DMS153 treated with DMSO at 0.1 percent for 48 hours (cell line): ENCODE measurements around the gene SLC37A1.

Experiments
- DNase-seq: peaks from one replicate; lab custom pipeline; 2025; ENCODE audit not compliant: unreplicated experiment; lab: John Stamatoyannopoulos, UW

The SLC37A1 gene

DNA sequence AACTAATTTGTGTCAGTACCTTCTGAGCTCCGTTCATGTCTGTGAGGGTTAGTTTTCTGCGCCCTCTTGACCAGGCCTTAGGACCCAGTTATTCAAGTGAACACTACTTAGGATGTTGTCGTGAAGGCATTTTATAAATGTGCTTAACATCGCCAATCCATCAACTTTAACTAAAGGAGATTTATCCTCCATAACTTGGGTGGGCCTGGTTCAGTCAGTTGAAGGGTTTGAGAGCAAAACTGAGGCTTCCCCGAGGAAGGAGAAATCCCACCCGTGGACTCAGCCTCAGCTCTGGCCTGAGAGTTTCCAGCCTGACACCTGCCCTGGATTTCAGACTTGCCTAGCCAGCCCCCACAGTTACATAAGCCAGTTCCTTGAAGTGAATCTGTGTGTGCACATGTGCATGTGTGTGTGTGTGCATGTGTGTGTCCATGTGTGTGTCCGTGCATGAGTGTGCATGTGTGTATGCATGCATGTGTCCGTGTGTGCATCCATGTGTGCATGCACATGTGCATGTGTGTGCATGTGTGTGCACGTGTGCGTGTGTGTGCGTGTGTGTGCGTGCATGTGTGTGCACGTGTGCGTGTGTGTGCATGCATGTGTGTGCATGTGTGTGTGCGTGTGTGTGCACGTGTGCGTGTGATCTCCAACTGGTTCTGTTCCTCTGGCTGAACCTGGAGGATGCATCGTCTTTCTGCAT, 77.7 kb downstream of the SLC37A1 start:
- DNase-seq: no peak

DNA sequence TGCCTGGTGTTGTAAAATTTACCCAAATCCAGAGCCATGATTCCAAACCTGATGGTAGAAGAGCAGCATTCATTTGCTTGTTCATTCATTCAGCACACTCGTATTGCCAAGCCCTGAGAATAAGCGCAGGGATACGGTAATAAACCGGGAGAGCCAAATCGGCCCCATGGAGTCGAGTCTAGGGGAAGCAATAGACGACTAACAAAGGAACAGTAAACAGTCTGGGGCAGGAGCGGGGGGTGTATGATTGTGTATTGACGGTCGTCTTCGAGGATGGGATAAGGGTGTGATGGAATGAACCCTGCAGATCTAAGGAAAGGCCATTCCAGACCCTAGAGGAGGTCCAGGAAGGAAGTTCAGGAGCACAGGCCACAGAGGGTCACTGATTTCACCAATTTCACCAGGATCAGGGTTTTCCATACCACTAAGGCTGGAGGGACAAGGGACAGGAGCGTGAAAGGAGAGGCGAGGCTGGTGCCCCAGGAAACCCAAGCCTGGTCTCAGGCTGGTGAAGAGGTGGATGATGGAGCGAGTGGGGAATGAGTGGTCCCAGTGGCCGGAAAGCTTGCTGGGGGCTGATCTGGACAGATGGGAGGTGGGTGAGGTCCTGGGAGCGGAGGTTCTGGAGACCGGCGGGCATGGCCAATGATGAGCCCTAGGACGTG, 78.6 kb downstream of the SLC37A1 start:
- no peak for DNase-seq

DNA sequence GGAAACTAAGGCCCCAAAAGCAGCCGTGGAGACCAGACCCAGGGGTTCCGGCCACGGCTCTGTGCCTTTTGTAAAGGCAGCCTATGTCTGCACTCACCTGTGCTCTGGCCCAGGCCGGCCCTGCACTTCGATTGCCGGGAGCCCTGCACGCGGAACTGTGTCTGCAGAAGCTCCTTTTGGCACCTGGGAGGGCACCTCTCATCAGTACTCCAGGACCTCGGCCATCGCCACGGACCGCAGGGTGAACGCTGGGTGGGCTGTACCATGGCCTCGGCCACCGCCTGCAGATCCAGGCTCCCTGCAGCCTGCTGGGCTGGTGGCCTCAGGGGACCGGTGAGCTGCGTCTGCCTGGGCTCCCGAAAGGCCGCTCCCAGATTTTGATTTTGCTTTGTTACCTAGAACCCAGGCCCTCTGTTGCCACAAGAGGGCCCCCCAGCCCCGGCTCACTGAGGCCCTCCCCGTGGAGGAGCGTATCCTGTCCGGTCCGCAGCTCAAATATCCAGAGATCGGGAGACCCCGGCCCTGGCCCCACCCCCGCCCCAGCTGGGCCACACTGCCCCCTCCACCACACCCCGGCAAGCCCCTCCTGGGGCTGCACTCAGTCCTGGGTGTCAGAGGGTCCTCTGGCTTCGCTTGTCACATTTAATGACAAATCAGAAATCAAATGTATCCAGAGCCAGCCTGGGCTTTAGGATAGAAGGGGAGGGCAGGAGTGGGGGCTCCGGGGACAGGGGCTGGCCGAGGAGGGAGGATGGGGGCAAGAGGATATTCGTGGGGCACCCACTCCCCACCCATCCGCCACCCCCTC, 79.6 kb downstream of the SLC37A1 start:
- DNase-seq: peak; percentile 69

DNA sequence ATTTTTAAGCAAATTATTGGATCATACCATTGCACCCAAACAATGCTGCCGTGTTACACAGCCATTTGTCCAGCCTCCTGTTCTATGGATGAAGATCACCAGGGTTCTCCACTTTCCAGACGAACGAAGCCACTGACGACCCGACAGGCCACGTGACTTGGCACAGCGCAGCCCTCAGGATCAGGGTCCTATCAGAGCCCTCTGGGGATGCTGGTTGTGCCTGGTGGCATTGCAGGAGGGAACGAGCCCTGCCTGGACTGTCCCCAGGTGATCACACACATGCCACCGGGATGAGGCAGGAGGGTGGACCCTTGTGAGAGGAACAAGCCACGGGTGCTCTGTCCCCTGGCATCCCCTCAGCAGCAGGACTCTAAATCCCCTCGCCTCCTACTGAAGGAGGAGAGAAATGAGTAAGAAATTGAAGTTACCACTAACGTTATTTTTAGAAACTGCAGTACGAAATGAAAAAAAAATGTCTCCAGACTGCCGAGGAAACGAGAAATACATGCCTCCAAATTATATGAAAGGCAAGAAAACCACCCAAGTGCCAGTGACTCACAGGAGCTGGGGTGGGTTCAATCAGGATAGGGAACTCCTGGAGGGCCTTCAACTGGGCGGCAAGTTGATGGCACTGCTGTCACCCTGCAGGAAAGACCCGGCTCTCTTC, 81.1 kb downstream of the SLC37A1 start:
- DNase-seq: no peak

DNA sequence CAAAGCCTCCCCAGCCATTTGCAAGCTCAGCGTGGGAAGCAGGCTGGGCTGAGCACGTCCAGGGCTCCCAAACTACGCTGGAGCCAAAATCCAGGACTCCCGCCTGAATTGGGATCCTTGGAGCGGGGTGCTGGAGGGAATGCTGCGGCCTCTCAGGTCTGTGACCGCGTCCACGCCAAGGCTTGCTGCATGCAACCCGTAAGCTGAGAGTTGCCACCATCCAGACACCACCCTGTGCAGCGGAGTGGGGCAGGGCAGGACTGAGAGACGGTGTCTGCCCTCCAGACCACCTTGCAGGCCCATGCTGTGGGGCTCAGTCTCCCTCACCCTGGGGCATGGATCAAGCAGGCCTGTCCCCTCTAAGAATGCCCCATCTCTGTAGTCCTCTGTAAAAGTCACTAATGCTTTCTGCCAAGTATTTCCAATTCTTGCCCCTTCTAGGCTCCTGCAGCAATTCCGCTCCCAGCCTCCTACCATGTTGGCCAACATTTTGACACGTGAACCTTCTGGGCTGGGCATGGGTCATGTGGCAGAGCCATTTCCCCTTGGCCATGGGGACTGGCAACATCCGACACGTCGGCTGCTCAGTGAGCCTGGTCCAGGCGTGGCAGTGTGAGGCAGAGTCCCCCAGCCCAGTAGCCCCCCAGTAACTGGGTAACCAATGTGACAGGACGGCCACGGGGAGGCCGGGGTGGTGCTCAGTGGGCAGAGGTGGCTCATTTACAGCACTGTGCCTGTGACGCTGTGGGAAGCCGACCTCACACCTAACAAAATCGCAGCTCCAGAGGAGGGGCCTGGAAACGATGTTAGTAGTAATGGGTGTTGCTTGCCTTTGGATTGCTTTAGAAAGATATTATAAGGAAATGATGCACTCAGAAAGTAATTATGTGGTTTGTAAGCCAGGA, 81.9 kb downstream of the SLC37A1 start:
- DNase-seq: no peak

DNA sequence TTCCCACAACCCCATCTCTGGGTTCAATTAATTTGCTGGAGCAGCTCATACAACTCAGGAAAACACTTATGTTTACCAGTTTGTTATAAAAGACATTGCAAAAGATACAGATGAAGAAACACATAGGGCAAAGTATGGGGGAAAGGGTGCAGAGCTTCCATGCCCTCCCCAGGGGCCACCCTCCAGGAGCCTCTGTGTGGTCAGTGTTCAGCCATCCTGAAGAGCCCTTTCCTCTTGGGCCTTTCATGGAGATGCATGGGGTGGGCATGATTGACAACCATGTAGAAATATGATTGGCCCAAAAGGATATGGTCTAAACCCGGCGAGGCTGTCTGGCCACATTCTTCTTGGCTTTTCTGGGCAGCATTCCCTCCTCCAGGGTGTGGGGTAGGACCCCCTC, 83.0 kb downstream of the SLC37A1 start:
- no peak for DNase-seq

DNA sequence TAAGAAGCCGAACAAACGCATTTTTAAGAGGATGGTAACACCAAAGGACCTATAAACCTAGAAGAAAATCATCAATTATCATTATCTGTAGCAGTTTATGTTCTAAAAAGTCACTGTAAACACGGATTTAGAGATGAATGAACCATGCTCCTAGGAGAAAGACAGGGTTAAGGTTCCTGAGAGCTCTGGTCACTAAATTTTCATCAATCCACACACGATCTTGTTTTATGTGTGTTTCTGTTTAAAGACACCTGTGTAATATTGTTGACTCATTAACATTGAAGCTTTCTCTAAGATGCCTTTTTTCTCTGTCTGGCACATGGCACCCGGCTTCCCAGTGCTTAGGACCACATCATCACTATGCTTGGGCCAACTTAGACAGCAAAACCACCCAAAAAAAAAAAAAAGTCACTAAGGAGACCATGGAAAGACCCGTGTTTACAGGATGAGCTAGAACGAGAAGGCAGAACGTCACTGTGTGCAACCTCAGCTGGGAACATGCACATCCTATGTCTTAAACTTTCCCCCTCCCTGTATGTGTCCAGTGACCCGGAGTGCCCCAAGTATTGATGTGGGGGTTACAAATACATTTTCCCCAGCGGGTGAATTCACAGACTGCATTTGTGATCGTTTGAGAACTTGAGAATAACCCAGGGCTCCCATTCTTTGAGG, 84.0 kb downstream of the SLC37A1 start:
- no peak for DNase-seq

DNA sequence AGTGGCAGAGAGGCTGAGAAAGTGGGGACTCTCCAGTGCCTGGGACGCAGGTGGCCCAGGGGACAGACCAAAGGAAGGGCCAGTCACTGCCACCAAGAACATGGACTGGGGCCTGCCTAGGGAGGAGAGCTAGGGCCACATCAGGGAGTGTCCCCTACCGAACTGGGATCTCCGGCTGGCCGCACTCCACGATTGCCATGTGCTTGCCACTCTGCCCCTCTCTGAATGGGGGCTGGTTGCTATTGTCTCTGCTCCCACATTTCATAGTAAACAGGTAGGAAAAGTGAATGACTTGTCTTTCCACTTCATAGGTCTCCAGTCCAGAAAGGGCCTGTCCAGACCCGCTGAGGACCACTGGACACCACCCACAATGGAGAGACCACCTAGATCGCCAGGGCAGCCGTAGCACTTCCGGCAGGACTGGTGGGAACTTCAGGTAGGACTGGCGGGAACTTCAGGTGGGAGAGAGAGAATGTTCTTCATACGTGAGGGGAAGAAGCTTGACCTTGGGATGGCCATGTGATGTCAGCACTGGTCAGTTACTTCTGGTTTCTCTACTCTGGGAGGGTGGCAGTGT, 84.6 kb downstream of the SLC37A1 start:
- DNase-seq: no peak

DNA sequence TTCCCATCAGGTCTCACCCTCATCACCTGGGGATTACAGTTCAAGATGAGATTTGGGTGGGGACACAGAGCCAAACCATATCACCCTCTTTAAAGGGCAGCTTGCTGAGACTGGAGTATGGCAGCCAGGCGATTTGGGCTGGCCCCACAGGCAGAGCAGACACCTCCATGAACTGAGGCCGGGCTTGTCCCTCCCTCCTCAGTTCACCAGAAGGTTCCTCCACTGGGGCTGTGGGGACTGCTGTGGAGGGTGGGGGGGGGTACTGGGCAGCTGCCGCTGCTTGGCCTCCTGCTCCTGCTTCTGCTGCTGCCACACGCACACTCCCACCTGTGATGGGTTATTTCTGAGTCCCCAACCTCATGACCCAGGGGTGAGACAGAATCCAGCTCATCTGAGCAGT, 85.8 kb downstream of the SLC37A1 start:
- no peak for DNase-seq

DNA sequence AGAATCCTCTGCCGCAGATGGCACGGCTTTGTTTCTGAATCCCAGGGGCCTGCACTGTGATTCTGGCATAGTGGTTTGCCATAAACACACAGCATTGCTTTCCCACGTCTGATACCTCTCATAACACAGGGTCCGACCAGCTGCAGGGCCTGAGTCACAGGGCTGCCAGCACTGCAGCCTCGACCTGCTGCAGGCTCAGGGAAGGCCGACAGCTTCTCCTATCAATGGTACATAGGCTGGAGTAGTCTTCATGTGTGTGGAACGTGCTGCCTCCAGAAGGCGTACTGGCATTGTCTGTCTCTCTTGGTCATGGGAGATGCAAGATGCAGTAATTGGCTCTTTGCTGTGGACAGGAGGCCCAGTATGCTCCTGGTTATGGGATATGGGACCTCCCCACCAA, 86.3 kb downstream of the SLC37A1 start:
- no peak for DNase-seq

DNA sequence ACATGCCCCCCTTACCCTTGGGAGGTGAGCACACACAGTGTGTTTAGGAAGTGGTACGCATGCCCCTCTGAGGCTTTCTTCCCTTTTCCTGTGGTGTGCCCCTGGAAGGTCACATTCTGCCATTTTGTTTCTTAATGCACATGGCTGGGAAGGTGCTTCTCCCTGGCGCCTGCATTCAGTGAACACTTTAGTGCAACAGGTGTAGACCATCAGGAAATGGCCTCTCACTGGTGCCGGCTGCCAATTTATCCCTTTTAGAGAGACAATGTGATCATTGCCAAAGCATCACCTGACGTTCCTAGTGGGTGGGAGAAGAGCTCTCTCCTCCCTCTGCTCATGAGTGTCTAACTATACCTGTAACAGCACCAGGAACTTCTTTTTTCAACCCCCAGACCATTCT, 88.0 kb downstream of the SLC37A1 start:
- no peak for DNase-seq

DNA sequence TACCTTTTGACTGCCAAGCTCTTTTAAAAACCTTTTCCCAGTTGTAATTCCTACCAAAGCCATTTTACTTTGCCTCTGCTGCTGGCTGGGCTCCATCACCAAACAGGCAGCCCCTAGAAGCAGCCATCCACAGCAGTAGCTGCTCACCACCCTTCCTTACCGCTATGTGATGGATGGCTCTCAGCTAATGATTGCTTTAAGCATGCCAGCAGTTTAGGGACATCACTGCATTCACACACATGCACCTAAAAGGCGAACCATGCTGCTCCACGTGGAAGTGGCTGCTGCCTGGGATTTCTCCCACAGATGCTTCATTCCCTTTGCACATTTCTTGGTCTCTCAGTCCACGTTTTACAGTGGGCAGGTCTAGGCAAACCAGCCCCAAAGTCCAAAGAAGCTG, 93.5 kb downstream of the SLC37A1 start:
- DNase-seq: no peak

DNA sequence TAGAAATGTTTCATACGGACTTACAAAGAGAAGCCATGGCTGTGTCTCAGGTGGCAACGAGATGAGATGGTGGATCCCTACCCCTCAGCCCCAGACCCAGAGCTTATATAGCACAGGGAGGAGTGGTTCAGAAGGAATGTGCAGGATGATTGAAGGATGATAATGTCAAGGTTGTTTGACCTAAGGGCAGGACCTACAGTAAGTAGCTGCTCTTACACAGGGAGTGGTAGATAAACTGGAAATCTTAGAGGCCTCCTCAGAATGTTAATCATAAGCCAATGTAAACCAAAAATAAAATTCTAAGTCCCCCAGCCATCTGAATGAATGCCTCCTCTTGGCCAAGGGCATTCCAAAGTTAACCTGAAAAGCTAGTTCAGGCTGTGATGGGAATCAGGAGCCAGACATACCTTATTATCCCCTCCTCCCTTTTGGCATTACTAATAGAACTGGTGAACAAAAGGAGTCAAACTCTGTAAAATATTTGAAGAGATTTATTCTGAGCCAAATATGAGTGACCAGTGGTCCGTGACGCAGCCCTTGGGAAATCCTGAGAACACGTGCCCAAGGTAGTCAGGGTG, 94.0 kb downstream of the SLC37A1 start:
- DNase-seq: no peak

DNA sequence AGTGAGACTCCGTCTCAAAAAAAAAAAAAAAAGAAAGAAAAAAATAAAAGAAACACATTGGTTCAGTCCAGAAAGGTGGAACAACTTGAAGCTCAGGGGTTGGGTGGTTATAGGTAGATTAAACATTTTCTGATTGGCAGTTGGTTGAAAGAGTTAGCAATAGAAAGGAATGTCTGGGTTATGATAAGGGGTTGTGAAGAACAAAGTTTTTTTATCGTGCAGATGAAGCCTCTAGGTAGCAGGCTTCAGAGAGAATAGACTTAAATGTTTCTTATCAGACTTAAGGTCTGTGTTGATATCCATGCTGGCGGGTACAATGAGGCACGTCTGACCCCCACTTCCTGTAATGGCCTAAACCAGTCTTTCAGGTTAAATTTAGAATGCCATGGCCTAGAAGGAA, 94.8 kb downstream of the SLC37A1 start:
- no peak for DNase-seq

DNA sequence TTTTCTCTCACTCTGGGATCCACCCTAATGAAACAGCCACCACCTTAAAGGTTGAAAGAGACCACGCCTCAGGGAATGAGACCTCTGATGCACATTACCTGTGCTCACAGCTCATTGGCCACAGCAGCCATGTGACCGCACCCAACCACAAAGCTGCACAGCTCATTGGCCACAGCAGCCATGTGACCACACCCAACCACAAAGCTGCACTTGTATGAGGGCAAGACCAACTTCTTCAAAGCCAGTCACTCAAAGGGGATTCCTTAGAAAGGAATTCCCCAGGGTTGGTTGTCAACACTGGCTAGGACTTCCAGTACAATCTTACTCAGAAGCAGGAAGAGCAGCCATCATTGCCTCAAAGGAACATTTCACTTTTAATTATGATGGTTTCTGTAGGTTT, 96.2 kb downstream of the SLC37A1 start:
- no peak for DNase-seq

DNA sequence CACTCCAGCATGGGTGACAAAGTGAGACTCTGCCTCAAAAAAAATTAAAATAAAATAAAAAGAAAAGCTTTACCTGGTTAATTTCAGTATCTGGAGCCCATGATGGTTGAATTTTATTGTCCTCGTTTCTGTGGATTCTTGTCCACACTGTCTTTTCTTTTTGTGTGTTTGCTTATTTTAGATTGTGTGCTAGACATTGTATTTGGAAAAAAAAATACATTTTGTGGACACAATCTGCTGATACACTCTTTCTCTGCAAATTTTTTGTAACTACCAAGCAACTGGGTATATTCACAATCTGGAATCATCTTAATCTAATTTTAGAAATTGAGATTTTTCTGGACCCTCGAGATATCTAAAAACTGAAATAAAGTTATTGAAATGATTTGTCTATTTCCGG, 98.2 kb downstream of the SLC37A1 start:
- no peak for DNase-seq

DNA sequence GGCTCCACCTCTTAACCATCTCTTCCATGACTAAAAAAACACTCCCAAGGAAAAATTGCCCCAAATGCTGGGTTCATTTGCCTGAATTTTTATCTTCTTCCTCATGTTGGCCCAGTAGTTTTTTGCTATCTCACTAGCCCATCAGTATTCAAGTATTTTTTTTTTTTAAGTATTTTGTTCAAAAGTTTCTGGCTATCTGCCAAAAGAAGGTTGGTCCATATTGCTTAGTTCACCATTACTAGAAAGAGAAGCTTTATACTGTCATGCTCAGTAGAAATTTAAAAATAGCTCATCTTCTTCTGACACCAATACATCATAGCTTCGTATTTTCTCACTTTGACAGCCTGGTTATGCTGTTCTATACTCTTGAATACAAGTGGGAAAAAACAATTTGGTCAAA, 98.7 kb downstream of the SLC37A1 start:
- no peak for DNase-seq

DNA sequence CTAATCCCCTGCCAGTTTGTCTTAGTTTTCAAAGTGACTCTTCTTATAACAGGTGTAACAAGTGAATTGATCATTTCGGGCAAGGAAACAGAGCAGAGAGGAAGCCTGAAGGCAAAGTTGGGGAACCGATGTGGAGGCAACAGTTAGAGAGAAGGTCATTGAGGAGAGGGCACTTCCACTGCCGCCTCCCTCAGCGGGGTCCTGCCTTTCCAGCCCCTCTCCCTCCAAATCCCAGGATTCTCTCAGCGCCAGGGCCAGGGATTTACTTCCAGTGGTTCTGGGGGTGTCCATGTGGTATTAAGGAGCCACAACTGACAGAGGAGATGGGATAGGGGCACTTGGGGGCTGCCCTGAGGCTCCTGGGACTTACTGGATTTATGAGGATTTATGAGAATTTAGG, 100.1 kb downstream of the SLC37A1 start:
- no peak for DNase-seq

DNA sequence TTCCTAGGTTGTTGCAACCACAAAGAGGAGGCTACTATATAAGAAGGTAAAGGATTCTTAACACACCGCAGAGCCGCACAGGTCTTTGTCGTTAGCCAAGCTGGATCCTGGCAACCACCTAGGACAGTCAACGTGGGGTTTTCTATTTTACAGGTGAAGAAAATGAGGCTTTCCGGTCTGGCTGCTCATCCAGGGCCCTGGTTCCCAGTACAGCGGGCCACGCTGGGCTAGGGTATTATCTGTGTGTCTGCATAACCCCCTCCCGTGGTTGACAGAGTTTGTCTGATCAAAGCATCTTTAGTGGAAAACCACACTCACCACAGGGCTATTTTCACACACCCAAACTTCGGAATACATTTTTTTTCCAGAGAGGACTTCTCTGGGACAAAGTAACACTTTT, 100.7 kb downstream of the SLC37A1 start:
- no peak for DNase-seq
